ENCODE results near the gene SLC22A23.
A peak's percentile ranks its signal among the peaks of the same experiment; 100 is the strongest.

SLC22A23 gene, protein sequence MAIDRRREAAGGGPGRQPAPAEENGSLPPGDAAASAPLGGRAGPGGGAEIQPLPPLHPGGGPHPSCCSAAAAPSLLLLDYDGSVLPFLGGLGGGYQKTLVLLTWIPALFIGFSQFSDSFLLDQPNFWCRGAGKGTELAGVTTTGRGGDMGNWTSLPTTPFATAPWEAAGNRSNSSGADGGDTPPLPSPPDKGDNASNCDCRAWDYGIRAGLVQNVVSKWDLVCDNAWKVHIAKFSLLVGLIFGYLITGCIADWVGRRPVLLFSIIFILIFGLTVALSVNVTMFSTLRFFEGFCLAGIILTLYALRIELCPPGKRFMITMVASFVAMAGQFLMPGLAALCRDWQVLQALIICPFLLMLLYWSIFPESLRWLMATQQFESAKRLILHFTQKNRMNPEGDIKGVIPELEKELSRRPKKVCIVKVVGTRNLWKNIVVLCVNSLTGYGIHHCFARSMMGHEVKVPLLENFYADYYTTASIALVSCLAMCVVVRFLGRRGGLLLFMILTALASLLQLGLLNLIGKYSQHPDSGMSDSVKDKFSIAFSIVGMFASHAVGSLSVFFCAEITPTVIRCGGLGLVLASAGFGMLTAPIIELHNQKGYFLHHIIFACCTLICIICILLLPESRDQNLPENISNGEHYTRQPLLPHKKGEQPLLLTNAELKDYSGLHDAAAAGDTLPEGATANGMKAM

DNA sequence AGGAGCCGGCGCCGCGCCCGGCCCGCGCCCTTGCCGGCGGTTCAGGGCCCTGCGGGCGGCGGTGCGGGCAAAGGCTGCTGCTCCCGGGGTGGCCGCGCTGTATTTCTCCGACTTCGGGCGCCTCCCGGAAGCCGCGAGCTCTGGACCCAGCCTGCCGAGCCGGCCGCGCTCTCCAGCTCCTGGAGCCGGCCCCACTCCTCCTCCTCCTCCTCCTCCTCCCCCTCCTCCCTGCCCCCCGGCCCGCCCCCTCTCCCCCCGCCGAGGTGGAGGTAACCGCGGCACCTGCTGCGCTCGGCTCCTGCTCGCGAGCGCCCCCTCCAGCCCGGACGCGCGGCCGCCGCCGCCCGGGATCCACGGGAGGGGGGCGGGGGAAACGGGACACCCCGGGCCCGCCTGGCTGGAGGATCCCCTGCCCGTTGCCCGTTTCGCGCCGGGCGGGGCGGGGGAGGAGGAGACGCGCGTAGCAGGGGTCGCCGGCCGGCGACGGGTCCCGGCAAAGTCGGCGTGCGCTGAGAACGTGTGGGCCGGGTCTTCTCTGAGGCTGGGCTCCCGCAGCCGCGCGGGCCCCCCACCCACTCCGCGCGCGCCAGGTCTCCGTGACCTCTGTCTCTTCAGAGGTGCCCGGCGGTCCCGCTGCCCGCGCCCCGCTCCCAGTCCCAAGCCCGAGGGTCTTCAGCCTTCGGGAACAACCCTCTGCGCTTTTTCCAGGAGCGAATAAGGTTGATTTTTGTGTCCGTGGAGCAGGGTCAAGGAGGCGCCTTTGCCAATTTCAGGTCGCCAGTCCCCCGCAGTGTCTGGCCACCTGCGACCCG lies at the start of gene SLC22A23:
TSS of gene SLC22A23 (minus strand) at position 153 of the 812 bp plus-strand sequence. CDS start 491 bp downstream, outside the sequence.
- DNase-seq = peak; percentile 18

DNA sequence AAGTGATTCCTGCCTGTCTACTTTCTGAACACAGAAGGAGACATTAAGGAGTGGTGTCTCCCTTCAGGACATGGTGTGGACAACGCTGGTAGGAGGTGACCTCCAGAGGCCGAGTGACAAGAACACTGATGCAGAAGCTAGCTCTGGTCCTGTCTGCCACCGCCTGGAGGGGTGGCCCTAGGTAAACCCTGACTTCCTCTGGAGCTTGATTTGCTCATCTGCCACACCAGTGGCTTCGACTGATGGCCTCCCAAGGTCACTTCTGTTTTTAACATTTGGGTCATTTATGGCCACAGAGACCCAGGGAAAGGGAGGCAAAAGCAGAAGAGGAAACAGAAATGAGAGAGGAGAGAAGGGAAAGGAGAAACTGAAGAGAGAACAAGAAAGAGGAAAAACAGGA lies 49.4 kb upstream of the SLC22A23 start:
- no peak for DNase-seq

DNA sequence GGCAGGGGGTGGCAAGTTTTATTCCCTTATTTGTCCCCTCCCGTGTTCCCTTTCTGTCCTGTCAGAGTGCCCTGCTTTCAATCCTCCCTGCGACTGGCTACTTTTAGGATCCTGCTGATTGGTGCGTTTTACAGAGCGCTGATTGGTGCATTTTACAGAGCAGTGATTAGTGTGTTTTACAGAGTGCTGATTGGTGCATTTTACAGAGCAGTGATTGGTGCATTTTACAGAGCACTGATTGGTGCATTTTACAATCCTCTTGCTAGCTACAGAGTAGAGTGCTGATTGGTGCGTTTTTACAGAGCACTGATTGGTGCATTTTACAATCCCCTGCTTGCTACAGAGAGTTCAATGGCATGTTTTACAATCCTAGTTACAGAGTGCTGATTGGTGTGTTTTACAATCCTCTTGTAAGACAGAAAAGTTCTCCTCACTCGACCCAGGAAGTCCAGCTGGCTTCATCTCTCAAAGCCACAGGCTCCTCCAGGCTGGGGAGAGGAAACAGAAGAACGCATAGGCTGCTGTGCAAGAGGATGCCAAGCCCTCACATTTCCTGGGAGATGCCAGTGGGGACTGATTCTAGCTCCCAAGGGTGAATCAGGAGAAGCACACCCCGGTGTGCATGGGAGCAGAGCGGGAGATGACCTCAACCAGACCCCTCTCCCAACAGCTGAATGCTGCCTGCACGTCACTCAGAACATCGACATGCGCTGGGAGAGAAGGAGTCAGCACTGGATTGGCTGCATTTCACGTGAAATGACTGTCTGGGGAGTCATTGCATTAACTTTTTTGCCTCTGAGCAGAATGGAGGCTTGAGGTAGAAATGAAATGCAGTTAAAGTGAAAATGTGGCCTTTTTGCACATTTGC lies 48.3 kb upstream of the SLC22A23 start:
- no peak for DNase-seq

DNA sequence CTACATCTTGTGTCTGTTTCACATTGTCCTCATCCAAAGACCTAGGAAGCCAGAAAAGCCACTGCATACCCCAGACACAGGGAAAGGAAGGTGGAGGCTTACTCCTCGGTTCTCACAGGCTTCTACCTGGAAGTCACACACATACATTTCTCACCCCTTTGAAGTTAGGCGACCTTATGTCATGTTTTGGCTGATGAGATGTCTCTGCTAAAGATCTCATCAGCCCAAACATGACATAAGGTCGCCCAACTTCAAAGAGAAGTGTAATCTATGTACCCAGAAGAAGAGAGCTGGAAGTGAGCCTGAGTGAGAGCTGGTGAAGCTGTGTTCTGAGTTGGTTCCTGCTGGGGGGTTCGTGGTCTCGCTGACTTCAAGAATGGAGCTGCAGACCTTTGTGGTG lies 47.5 kb upstream of the SLC22A23 start:
- no peak for DNase-seq

DNA sequence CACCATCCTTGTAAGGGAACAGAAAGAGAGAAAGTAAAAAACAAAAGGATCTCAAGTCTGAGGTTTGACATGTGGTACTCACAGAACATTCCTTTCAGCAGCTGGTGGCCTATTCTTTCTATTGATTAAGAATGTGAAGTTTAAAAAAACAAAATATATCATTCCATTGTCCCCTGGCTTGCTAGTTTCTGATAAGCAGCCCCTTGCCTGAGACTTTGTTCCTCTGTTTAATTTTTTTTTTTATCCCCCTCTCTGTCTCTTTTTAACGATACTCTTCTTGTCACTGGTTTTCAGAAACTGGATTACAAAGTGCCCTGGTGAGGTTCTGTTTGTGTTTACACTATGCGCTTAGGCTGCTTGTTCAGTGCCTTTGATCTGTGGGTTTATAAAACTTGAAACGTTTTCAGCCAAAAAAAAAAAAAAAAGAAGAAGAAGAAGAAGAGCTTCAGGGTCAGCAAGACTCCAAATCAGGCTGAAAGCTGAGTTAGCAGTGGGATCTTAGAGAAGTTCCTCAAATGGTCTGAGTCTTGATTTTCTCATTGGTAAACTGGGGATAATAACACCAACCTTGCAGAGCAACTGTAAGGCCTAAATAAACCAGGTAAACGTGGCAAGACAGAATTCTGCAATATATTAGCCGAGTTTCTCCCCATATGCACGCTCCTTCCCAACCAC lies 45.1 kb upstream of the SLC22A23 start:
- DNase-seq = no peak

DNA sequence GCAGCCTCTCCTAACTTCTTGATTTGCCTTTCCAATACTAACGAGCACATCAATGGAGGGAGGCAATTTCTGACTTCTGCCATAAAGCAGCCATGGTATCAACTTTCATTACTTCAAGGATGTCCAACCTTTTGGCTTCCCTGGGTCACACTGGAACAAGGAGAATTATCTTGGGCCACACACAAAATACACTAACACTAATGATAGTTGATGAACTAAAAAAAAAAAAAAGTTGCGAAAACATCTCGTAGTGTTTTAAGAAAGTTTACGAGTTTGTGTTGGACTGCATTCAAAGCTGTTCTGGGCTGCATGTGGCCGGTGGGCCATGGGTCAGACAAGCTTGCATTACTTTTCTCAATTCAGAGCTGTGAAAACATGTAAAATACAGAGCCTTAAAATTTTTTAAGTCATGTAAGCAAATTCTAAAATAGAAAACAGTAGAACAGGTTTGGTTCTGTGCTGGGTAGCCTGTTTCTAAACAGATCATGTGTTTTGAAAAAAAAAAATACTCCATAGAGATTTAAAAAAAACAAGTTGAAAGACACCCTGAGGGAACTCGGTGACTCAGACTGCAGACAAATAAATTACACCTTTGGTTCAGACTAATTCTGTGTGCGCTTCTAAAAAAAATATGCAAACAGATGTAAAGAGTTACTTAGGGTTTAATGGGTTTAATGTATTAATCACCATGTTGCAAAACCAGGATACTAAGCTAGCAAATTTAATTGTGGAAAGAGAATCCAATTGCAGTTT lies 43.6 kb upstream of the SLC22A23 start:
- DNase-seq = no peak

DNA sequence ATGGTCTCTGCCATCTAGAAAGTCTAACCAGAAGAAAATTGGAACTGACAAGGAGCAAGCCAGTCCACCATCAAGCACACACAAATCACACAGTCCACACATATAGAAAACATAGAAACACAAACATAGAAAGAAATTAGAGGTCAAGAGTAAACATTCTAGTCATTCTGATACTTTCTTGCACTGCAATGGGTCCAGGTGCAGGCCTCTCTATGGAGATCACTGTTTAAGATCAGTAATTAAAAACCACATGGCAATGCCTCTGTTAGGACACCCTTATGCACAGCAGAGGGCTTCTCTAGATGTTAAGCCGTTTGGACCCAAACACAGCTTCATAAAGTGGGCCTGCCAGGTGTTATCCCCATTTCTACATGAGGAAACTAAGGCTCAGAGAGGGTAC lies 42.8 kb upstream of the SLC22A23 start:
- no peak for DNase-seq

DNA sequence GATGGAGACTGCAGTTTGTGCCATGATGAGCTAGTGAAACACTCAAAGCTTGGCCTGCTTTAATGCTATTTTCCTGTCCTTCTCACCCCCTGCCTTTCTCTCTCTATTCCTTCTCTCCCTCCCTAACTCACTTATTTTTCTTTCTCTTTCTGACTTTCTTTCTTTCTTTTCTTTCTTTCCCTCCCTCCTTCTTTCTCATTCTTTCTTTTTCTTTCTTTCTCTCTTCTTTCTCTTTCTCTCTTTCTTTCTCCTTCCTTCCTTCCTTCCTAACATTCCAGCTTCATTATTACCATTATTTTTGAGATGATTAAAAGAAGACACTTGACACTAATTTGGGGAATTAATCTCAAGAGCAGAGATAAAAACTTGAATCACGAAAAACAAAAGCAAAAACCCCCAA lies 39.5 kb upstream of the SLC22A23 start:
- DNase-seq = no peak

DNA sequence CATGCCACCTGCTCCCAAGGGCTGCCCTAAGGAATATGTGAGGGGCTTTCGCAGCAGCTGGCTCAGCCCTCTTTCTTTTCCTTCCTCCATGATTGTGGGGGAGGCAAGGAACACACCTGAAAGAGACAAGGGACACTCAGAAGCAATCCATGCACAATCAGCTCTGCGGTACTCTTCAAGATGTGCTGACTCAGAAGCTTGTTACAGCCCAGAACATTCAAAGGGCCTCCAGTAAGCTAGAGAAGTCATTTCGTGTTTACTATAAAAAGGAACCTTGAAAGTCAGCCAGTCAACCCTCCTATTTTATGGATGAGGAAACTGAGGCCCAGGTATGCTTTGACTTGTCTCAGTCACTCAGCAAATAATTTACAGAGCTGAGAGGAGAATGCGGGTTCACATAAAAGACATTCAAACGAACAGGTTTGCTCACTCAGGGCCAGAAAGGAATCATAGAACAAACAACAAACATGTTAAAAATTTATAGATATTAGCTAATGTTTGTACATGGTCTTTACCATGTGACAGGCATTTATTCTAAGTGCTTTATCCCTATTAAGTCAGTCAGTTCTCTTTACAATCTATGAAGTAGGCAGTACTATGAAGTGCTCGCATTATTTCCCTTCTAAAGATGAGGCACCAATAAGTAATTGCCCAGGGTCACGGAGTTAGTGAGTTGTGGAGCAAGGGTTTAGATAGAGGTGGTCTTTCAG lies 37.7 kb upstream of the SLC22A23 start:
- DNase-seq = no peak

DNA sequence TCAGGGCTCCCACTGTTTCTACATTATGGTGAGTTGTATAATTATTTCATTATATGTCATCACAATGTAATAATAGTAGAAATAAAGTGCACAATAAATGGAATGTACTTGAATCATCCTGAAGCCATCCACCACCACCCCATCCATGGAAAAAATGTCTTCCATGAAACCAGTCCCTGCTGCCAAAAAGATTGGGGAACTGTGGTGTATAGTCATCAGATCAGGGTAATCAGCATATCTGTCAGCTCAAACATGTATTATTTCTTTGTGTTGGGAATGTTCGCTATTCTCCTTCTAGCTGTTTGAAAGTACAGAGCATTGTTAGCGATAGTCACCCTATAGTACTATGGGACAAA lies 33.8 kb upstream of the SLC22A23 start:
- DNase-seq = no peak

DNA sequence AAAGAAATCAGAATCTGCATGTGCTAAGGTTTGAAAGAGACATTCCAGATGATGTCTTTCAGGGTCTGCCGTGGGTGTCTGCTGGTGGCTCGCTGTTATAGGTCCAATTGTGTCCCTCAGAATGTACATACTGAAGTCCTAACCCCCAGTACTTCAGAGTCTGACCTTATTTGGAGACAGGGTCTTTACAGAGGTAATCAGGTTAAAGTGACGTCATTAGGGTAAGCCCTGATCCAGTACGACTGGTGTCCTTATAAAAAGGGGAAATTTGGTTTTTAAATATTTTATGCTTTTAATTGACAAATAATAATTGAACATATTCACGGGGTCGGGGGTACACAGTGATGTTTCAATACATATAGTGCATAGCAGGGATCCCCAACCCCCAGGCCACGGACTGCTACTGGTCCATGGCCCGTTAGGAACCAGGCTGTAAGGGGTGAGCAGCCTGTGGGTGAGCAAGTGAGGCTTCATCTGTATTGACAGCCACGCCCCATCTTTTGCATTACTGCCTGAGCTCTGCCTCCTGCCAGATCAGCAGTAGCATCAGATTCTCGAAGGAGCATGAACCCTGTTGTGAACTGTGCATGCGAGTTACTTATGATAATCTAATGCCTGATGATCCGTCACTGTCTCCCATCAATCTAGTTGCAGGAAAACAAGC lies 33.2 kb upstream of the SLC22A23 start:
- no peak for DNase-seq

DNA sequence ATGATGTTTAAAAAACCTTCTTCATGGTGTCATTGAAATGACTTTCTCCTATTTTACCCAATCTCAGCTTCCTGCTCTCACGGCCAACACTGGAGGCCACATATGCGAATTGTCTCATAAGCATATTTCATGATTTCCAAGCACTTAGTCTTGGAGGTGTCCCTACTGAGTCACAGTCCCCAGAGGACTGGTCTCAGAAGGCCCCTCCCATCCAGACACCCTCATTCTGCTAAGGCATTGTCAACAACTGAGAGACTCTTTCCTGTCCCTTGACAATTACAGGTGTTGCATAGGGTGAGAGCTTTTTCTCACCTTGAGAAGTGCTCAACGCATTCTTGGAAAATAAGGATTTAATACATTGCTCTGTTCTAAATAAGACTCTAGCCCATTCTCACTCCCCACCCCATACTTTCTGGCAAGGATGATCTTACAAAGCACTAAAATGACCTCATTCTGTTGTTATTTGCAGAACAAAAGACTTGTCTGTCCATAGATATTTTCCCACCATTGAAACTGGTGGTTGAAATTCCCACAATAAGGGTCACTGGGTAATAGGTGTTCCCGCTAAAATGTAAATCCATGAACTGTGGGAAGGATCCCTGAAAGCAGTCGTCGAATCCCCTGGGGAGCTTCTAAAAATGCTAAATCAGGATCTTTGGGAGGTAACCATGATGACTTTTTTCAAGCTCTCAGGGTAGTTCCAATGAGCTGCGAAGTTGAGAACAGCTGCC lies 32.3 kb upstream of the SLC22A23 start:
- DNase-seq = no peak

DNA sequence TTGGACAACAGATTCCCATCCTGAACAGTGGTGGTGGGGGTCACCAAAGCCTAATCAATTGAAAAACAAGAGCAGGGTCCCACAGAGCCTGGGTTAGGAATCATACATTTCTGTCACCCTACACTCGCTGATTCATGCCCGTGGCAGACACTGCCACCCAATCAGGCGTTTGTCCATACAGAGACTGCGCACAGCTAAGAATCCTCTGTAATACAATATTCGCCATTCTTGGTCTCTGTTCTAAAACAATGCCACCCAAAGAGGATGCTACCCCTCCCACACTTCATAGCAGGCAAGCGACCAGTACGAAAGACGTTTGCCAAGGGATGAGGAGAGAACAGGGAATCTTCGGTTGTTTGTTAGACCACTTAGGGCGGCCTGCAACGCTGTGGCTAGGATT lies 28.1 kb upstream of the SLC22A23 start:
- DNase-seq = no peak

DNA sequence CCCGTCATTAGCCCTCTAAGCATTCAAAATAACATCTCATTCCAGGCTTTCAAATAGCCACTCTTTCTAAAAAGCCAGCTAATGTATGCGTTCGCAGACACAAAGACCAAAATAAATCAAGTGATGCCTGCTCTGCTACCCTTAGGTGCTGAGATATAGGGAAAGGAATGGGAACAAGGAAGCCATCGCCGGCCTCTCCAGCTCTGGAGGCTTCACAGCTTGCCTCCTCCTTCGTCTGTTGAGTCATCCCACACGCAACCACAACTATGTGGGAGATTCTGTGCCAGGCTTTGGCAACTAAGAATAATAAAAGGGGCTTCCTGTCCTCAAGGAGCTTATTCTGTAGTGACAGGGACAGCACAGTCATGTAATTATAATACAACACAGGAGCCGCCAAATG lies 27.3 kb upstream of the SLC22A23 start:
- no peak for DNase-seq

DNA sequence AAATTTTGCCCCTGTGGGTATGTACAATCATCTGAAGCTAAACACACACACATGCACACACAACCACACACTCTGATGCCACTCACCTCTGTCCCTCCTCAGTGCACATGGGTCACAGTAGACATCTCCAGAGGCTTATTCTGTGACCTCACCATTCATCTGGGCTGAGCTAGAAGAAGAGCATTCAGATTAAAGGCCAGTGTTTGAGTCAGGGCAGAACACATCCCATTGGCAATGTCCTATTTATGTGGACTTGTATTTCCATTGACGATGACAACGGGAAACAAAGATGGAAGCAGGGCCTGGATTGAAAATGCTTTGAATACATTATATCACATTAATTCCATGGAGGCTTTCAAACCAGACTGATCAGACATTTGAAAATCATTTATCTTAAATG lies 26.8 kb upstream of the SLC22A23 start:
- DNase-seq = no peak

DNA sequence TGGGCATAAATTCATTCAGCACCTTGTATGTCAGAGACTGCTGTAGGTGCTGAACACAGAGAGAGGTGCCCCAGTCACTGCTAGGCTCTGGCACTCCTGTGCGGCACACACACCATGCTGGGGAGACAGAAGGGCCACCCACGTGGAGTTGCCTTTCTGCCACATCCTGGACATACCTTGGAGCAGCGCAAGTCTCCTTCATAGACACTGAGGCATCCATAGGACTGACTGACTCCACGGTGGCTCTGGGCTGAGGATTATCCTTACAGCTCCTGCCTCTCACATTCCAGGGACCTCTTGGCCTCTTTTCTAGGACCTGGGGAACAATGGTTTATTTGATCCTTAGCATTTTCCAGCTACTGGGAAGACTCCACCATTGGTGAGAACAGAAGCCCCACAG lies 26.0 kb upstream of the SLC22A23 start:
- DNase-seq = no peak

DNA sequence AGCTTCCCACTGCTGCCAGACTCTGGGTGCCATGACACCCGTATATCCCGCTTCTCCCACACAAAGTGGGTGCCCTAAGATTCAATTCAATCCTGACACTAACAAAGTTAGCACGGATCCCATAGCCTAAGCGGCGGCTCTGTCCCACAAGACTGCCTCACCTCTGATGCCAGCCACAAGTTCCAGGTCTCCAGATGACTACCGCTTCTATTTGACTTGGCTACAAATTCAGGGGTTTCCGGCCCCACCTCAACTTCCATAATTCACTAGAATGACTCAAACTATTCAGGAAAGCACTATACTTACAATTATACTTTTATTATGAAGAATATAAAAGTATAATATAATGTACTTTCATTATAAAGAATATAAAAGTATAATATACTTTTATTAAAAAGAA lies 24.8 kb upstream of the SLC22A23 start:
- no peak for DNase-seq

DNA sequence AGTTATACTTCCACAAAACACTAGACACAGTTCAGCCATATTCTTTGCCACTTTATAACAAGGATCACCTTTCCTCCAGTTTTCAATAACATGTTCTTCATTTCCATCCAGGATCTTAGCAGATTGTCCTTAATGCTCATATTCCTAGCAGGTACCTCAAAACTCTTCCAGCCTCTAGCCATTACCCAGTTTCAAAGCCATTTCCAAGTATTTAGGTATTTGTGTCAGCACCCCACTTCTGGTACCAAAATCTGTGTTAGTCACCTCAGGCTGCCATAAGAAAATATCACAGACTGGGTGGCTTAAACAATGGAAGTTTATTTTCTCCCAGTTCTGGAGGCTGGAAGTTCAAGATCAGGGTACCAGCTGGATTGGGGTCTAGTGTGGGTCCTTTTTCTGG lies 23.2 kb upstream of the SLC22A23 start:
- no peak for DNase-seq

DNA sequence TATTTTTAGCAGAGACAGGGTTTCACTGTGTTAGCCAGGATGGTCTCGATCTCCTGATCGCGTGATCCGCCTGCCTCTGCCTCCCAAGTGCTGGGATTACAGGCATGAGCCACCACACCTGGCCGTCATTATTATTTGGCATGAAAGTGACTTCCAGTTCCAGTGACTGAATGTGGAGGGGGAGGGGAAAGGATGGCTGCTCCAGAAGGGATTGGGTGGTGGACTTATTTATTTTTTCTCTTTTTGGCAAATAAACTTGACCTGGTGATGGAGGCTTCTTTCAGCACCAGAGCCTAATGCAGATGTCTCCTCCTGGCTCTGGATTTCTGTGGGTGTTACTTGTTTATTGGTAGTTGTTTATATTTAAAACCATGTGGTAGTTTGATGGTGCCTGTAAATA lies 16.9 kb upstream of the SLC22A23 start:
- no peak for DNase-seq

All from NCI-H1694 treated with DMSO at 0.1 percent for 48 hours (cell line).